Measurements from ENCODE around the gene LAGE3. TPM values are rescaled to one million over a fixed set of nuclear protein-coding genes. Genes with fewer than 3 reads are reported as not detected.

LAGE3 gene
- total and polyA plus RNA-seq, 2 of the 8 experiments (the other 6 are each of a cell fraction or from before 2014, with no cell fraction given) = 44.5 to 102 TPM

- Histone ChIP-seq H3K4me1 (replicated peaks in 1 of 4; ENCODE audit: control insufficient read depth in 3 of 4, insufficient read depth in 4 of 4, low read length in 3 of 4) (no peaks in the 10 kb centered on the region), H2BK12ac (ENCODE audit: low read depth, low read length) (no peak overlapping the region), H4K91ac (replicated peaks; ENCODE audit: insufficient read length, low read length) (no peak overlapping the region), H4K8ac (ENCODE audit: extremely low read depth, insufficient read depth, low read length) (no peak overlapping the region), H3K27ac (ENCODE audit: low read depth, low read length) (no peak overlapping the region), H3K18ac (ENCODE audit: extremely low read depth, low read length) (no peak overlapping the region), H3K56ac (replicated peaks; ENCODE audit: insufficient read length, low read depth, low read length) (no peak overlapping the region), H3K23me2 (ENCODE audit: low read depth, low read length) (no peaks in the 10 kb centered on the region), H2BK20ac (ENCODE audit: low read length) (no peak overlapping the region), H3K36me3 (ENCODE audit: control insufficient read depth in 2 of 4, insufficient read depth in 4 of 4, low read length in 3 of 4) (no peaks in the 10 kb centered on the region; a peak in 1 of 8 replicates), H2BK5ac (ENCODE audit: low read depth, low read length) (no peak overlapping the region), H2BK120ac (replicated peaks; ENCODE audit: low read depth, low read length) (no peak overlapping the region), H3K4ac (replicated peaks; ENCODE audit: insufficient read length, low read depth, low read length) (no peak overlapping the region), H2AK5ac (ENCODE audit: low read depth, low read length) (no peak overlapping the region), H3K4me3 (ENCODE audit: extremely low read depth in 1 of 4, insufficient read depth in 2 of 4, low read depth in 3 of 4, low read length in 4 of 4) (no peak overlapping the region), H3K23ac (ENCODE audit: insufficient read length) (no peak overlapping the region), H2BK15ac (ENCODE audit: low read length) (no peak overlapping the region), H3K79me2 (ENCODE audit: control insufficient read depth in 1 of 2, insufficient read depth in 2 of 2, low read length in 2 of 2) (no peaks in the 10 kb centered on the region), H4K20me1 (replicated peaks in 1 of 2; ENCODE audit: control insufficient read depth in 1 of 2, insufficient read depth in 2 of 2, low read length in 2 of 2) (no peaks in the 10 kb centered on the region), H3K4me2 (ENCODE audit: insufficient read depth in 1 of 2, low read depth in 2 of 2, low read length in 2 of 2) (no peak overlapping the region), H2AFZ (ENCODE audit: low read length) (no peak overlapping the region), H3K9ac (replicated peaks in 1 of 4; ENCODE audit: extremely low read depth in 1 of 4, low read depth in 3 of 4, low read length in 3 of 4) (no peak overlapping the region), H3K27me3 (replicated peaks in 1 of 4; ENCODE audit: control insufficient read depth in 3 of 4, extremely low read depth in 1 of 4, insufficient read depth in 3 of 4, low read length in 3 of 4) (no peaks in the 10 kb centered on the region), H3K79me1 (ENCODE audit: low read depth, low read length) (no peaks in the 10 kb centered on the region), H4K5ac (ENCODE audit: insufficient read length, low read depth, low read length) (no peak overlapping the region), H3K14ac (ENCODE audit: insufficient read length) (no peak overlapping the region), H3K9me3 (ENCODE audit: insufficient read depth in 2 of 2, low read depth in 1 of 2, low read length in 1 of 2) (no peaks in the 10 kb centered on the region)
- no peak for DNase-seq (ENCODE audit: low read depth in 1 of 2, low spot score in 2 of 2)
- POLR2A ChIA-PET (ENCODE audit: partially characterized antibody) = interaction anchor here (1.6 kb wide), 1 partner anchor 108 kb away, joined by 4 read pairs; the partner anchor contains the start of gene RPL10
- WGBS, 2 experiments (ENCODE audit: extremely low coverage in 1 of 2, insufficient coverage in 1 of 2, insufficient read length in 1 of 2, insufficient replicate concordance in 2 of 2, low coverage in 1 of 2, low lambda C conversion rate in 2 of 2, missing lambda C conversion rate in 1 of 2) = 97% methylated on average over 10 of the region's 12 CpGs; no CpG with 5 or more reads in 1 of the 2 experiments
- FAIRE-seq = no peak
- CTCF ChIA-PET (ENCODE audit: partially characterized antibody) = no interaction called here
- TF ChIP-seq CBX8 (IDR thresholded peaks at IDR 0.05; ENCODE audit: borderline replicate concordance, low read depth, low read length) (no peak), KDM5A (IDR thresholded peaks at IDR 0.05; ENCODE audit: low read length) (no peak), KDM1A (IDR thresholded peaks at IDR 0.05; ENCODE audit: borderline replicate concordance, low read length) (no peak), PHF8 (conservative IDR thresholded peaks at IDR 0.05; ENCODE audit: low read depth, low read length) (no peak), SUZ12 (IDR thresholded peaks at IDR 0.05; ENCODE audit: low read length) (no peak), EGR1 (IDR thresholded peaks at IDR 0.05; ENCODE audit: borderline replicate concordance, low read depth, low read length) (no peak), CEBPB (IDR thresholded peaks at IDR 0.05; ENCODE audit: low read depth, low read length) (no peak), TAF1 (IDR thresholded peaks at IDR 0.05; ENCODE audit: low read depth, low read length) (no peak), USF2 (IDR thresholded peaks at IDR 0.05; ENCODE audit: low read length) (no peak), SP4 (IDR thresholded peaks at IDR 0.05; ENCODE audit: low read length) (no peak), SAP30 (IDR thresholded peaks at IDR 0.05; ENCODE audit: insufficient read depth, insufficient replicate concordance, low read length) (no peak), EP300 (IDR thresholded peaks at IDR 0.05; ENCODE audit: borderline replicate concordance in 1 of 2, low read depth in 2 of 2, low read length in 2 of 2) (no peak), SP2 (IDR thresholded peaks at IDR 0.05; ENCODE audit: low read length) (no peak), FOSL1 (IDR thresholded peaks at IDR 0.05; ENCODE audit: insufficient read depth, low read depth, low read length) (no peak)
These were observed 26.7 kb upstream of the LAGE3 start for GRCh38 chrX:154505734-154506133.
